Measurements from ENCODE around the gene ERI2.

ERI2 gene

DNA sequence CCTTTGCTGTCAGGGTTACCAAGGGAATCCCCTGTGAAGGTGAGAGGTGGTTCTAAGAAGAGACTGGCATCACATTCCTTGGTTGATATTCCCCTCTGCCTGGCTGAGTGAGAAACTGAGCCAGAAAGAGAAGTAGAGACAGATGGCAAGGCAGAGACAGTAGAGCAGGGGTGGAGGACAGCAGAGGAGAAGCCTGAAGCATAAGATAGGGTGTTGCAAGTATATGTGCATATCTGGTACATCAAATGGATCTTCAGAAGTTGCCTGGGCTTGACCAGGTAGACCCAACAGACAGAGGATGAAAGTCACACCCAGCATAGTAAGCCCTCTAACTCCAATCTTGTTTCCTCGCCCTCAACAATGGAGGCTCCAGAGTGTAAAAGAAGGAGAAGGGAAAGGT is 56.8 kb downstream of the ERI2 start:
- Histone ChIP-seq H3K9me3 (ENCODE audit: low read depth, low read length) (no peaks in the 10 kb centered on the region), H3K4me3 (no peak overlapping the region), H3K9ac (ENCODE audit: insufficient read length) (no peak overlapping the region), H3K36me3 (ENCODE audit: insufficient read depth, low read length) (no peaks in the 10 kb centered on the region), H3K27ac (no peak overlapping the region)
- no peak for DNase-seq (ENCODE audit: low read depth, low spot score)
- TF ChIP-seq EZH2 (IDR thresholded peaks at IDR 0.05) (no peak), POLR2AphosphoS5 (IDR thresholded peaks at IDR 0.05; ENCODE audit: borderline replicate concordance, low read depth, low read length) (no peak)

GRCh38 chr16:20747030-20747816 is 59.0 kb downstream of the ERI2 start:
- Histone ChIP-seq H3K9ac (ENCODE audit: insufficient read length) (no peak overlapping the region), H3K9me3 (ENCODE audit: low read depth, low read length) (no peaks in the 10 kb centered on the region), H3K36me3 (ENCODE audit: insufficient read depth, low read length) (no peaks in the 10 kb centered on the region), H3K4me3 (no peak overlapping the region), H3K27ac (no peak overlapping the region)
- no peak for TF ChIP-seq EZH2 (IDR thresholded peaks at IDR 0.05)
- no peak for TF ChIP-seq FOXP2 (optimal IDR thresholded peaks at IDR 0.05; ENCODE audit: control extremely low read depth, extremely low read length, insufficient read depth)
- TF ChIP-seq POLR2AphosphoS5 (IDR thresholded peaks at IDR 0.05; ENCODE audit: borderline replicate concordance, low read depth, low read length) = no peak
- DNase-seq (ENCODE audit: low read depth, low spot score) = no peak

GRCh38 chr16:20746461-20746860 is 59.8 kb downstream of the ERI2 start:
- Histone ChIP-seq H3K36me3 (ENCODE audit: insufficient read depth, low read length) (no peaks in the 10 kb centered on the region), H3K4me3 (no peak overlapping the region), H3K27ac (no peak overlapping the region), H3K9ac (ENCODE audit: insufficient read length) (no peak overlapping the region), H3K9me3 (ENCODE audit: low read depth, low read length) (no peaks in the 10 kb centered on the region)
- TF ChIP-seq FOXP2 (optimal IDR thresholded peaks at IDR 0.05; ENCODE audit: control extremely low read depth, extremely low read length, insufficient read depth) (no peak), EZH2 (IDR thresholded peaks at IDR 0.05) (no peak), POLR2AphosphoS5 (IDR thresholded peaks at IDR 0.05; ENCODE audit: borderline replicate concordance, low read depth, low read length) (no peak)
- no peak for DNase-seq (ENCODE audit: low read depth, low spot score)

Measured in SK-N-MC (cell line).